NCI-H1436 (cell line): Measurements from ENCODE around the gene FUT8.
"Not testable (repeated sequence)": the region's sequence is repeated elsewhere in the genome, so short reads cannot be mapped to it uniquely, and the experiment has no call there.

Experiments
- DNase-seq: peaks from one replicate; lab custom pipeline; 2025; lab: John Stamatoyannopoulos, UW

FUT8 gene

DNA sequence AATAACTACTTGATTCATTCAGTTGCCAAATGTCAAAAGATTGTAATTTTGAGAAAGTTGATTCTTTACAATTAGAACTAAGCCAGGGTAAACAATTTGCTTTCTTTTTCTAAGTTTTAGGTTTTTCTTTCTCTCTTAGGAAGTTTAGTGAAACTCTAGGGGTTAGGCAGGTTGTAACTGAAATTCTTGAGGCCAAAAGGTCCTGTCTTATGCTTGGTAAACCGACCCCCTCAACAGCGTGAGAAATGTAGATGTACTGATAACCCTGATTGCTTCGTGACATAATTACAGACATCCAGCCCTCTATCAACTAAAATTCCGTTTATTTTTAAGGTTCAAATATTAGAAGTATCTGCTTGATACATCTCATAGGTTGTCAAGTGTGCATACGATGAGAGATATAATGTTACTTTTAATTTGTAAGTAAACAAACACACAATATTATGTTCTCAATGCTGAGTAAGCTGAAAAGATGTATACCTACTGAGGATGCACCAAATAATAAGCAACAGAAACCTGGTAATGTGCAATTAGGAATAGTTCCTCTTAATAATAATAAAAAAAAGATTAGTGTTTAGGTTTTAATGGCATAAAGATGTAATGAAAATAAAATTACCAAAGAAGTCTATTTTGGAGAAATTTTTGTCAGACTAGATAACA is 7.2 kb downstream of the FUT8 start:
- no peak for DNase-seq

DNA sequence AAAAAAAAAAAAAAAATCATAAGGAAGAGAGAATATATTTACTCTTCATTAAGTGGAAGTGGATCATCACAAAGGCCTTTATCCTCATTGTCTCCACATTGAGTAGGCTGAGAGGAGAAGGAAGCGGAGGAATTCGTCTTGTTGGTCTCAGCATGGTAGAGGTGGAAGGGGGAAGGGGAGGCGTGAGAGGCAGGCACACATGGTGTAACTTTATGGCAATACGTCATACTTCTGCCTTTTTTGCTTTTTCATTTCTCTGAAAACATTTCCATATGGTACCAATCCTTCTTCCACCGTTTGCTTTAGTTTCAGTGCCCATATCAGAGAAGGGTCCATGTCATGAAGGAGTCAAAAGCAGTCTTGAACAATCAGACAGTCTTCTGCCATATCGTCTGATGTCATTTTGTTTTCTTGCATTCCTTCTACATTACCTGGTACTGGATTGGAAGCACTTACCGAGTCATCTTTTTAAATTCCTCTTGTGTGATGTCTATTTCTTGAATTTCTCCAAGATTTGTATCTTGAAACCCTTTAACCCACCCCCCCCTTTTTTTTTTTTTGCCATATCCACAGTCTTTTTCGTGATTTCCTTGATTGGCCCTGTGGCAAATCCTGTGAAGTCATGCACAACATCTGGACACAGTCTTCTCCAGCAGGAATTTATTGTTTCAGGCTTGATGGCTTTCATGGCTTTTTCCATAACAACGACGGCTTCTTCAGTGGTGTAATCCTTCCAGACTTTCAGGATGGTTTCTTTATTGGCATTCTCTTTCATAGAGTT is 8.9 kb downstream of the FUT8 start:
- no peak for DNase-seq

DNA sequence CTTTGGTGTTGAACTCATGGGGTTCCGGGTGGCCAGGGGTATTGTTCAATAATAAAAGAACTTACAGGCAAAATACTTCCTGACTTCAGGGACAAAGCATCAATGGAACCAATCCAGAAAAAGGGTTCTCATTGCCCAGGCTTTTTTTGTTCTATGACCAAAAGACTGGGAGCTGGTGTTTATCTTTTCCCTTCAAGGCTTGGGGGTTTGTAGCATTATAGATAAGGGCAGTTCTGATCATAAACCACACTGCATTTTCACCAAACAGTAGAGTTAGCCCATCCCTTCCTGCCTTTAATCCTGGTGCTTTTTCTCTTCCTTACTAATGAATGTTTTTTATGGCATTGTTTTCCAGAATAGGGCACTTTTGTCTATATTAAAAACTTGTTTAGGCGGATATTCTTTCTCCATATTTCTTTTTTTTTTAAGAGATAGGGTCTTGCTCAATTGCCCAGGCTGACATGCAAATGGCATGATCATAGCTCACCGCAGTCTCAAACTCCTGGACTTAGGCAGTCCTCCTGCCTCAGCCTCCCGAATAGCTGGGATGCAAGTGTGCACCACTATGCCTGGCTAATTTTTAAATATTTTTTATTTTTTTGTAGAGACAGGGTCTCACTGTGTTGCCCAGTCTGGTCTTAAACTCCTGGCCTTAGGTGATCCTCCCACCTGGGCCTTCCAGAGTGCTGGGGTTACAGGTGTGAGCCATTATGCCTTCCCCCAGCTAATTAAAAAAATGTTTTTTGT is 9.7 kb downstream of the FUT8 start:
- no peak for DNase-seq

DNA sequence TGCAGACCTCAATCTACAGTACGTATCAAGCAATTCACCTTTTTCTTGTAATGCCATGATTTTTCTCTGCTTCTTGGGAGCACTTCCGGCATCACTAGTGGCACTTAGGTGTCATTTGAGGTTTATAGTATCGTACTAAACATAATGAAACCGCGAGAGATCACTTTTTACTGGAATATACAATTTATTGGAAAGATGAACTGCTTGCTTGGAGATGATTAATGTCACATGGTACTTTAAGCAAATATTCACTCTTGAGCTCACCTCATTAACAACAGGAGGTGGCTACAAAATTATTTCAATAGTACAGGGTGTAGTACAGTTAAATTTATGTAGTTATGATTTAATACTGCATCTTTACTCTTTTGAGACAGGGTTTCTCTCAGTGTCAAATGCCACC is 11.5 kb downstream of the FUT8 start:
- DNase-seq = peak; percentile 26

DNA sequence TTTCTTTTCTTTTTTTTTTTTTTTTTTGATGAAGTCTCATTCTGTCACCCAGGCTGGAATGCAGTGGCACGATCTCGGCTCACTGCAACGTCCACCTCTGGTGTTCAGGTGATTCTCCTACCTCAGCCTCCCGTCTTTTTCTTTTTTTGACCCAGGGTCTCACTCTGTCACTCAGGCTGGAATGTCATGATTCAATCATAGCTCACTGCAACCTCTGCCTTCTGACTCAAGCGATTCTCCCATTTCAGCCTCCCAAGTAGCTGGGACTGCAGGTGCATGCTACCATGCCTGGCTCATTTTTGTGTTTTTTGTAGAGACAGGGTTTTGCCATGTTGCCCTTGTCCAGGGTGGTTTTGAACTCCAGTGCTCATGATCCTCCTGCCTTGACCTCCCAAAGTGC is 12.0 kb downstream of the FUT8 start:
- DNase-seq = no peak

DNA sequence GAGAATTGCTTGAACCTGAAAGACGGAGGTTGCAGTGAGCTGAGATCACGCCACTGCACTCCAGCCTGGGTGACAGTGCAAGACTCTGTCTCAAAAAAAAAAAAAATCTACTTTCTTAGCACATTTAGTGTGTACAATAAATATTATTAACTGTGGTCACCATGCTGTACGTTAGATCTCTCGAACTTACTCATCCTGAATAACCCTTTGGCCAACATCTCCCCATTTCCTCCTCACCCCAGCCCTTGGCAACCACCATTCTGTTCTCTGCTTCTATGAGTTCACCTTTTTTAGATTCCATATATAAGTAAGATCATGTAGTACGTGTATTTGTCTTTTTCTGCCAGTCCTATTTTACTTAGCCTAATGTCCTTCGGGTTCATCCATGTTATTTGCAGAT is 13.4 kb downstream of the FUT8 start:
- no peak for DNase-seq

DNA sequence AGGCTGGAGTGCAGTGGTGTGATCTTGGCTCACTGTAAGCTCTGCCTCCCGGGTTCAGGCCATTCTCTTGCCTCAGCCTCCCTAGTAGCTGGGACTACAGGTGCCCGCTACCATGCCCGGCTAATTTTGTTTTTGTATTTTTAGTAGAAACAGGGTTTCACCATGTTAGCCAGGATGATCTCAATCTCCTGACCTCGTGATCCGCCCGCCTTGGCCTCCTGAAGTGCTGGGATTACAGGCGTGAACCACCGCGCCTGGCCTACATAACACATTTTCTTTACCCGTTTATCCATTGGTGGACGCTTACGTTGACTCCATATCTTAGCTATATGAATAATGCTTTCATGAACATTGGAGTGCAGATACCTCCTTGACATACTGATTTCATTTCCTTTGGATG is 14.4 kb downstream of the FUT8 start:
- not testable (repeated sequence) for DNase-seq

DNA sequence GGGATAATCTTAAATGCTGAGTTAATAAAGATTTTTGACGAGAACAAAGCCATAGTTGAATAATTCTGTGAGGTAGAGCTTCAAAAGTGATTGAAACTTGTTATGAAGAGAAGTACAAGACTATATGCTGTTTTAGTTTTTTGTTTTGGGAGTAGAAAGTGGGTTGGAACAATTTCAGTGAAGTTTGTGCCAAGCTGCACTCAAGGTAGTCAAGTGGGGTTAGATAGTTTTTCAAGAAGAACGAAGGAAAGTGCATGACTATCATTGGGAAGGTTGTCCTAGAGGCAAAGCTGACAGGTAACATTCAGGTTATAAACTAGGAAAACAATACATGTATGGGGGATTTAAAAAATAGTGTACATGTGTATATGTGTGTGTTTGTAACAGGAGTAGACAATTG is 16.2 kb downstream of the FUT8 start:
- DNase-seq = no peak

DNA sequence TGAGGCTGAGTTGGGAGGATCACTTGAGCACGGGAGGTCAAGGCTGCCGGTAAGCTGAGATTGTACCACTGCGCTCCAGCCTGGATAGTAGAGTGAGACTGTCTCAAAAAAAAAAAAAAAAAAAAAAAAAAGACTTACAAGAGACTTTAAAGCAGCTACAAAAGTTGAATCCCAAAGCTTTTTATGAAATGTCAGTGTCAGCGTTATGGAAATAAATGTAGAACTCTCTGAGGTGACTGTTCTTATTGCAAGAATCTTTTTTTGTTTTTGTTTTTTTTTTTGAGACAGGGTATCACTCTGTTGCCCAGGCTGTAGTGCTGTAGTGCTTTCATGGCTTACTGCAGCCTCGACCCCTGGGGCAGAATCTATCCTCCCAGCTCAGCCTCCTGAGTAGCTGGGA is 17.2 kb downstream of the FUT8 start:
- DNase-seq = no peak

DNA sequence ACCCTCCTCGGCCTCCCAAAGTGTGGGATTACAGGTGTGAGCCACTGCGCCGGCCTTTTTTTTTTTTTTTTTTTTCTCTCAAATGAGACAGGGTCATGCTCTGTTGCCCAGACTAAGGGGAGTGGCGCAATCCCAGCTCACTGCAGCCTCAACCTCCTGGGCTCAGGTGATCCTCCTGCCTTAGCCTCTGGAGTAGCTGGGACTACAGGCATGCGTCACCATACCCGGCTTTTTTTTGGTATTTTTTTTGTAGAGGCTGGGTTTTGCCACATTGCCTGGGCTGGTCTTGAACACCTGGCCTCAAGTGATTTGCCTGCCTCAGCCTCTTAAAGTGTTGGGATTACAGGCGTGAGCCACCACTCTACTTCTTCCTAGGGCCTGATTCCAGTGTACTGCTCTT is 18.7 kb downstream of the FUT8 start:
- no peak for DNase-seq

DNA sequence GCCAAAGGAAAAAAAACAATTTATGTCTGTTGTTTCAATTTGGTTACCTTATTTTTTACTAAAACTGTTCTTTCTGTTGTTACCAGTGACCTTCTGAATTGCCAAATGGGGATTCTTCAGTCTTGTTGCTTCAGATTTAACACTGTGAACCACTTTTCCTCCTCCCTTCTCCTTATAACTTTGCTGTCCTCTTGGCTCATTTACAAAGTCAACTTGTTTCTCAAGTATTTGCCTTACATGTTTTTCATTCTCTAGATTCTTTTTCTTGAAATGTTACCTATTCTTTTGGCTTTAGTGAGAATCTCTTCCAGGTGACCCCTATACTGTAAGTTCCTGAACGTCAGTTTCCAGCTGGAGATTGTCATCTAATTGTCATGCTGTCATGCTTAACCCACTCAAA is 19.4 kb downstream of the FUT8 start:
- DNase-seq = no peak

DNA sequence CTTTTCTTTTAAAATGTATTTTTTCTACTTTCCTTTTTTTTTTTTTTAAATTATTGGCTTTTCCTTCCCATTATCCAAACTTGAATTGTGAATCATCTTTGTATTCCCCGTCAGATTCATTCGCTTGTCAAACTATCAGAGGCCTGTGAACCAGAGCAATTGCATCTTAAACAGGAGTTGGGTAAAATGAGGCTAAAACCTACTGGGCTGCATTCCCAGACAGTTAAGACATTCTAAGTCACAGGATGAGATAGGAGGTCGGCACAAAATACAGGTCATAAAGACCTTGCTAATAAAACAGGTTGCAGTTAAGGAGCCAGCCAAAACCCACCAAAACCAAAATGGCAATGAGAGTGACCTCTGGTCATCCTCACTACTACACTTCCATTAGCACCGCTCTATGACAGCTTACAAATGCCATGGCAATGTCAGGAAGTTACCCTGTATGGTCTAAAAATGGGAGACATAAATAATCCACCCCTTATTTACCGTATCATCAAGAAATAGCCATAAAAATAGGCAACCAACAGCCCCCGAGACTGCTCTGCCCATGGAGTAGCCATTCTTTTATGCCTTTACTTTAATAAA is 19.9 kb downstream of the FUT8 start:
- DNase-seq = no peak

DNA sequence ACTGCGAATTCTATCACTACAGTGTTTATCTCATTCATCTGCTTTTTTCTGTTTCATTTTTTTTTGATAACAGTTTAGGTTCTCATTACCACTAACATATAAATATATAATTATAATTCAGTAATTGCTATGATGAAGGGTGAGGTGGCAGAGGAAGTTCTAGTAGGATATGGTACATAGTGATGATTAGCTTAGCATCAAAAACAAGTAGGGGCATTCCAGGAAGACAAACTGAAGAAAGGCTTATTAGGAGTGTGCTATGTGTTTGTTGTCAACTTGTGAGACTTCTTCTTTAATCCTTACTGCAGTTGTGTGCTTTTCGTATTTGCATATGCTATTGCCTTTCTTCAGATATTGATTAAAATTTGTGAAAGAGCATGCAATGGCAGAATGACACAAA is 20.6 kb downstream of the FUT8 start:
- DNase-seq = no peak

DNA sequence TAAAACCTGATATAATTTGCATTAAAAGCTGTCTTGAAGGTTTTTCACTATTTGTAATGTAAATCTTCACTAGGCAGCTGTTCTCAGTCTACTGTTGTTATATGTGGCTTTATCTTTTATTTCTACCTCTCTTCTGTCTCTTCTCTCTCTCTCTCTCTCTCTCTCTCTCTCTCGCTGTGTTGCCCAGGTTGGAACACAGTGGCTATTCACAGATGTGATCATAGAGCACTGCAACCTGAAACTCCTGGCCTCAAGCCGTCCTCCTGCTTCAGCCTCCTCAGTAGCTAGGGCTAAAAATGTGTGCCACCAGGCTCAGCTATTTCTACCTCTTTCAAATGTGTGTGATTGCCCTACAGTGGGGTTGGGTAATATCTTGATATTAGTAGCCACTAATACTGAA is 21.1 kb downstream of the FUT8 start:
- no peak for DNase-seq

DNA sequence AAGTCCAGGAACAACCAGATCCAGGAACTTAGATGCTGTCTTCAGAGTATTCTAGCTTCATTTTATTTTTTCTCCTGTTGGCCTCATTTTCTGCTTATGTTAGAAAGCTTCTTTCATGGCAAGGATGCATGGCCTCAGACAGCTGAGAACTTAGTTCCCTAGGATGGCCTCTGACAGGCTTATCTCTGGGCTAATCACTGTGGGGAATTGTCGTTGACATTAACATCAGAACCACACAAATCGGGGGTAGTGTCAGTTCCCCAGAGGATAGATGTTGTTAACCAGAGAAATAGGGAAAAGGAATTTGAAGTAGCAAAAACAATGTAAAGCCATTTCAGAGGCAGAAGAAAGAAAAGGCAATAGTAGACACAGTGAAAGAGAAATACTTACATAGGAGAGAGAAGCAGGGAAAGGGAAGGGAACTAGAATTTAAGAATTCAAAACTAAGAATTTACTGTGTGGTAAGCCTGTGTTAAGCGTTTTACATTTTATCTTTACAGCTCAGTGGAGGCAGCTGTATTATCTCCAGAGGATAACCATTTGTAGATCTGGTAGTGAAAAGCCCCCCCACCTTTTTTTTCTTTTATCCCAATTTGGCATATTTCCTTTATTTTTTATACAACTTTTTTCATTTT is 21.8 kb downstream of the FUT8 start:
- no peak for DNase-seq

DNA sequence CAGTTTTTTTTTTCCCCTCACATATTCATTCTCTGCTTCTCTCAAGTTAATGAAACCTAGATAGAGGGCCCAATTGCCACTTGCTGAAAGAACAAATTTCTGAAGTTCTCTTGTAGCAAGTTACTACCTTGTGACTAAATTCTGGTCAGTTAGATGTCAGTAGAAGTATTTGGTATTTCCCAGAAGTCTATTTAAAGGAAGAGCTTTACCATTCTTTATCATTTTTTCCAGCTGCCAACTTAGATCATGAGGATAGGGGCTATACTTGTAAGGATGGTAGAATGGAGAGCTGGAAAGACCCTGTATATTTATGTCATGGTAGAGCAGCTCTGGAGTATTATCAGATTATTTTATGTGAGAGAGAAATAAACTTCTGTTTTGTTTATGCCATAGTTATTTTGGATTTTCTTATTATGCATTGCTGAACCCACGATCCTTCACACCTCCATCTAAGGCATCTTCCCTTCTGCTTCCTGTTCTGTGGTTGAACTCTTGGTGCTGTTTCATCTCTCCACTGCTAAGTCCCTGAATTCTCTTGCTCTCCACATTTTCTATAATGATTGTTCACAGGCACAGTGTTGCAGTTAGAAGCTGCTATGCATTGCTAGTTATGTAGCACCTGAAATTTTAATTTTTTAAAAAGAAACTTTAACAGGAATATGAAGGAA is 25.9 kb downstream of the FUT8 start:
- DNase-seq = no peak

DNA sequence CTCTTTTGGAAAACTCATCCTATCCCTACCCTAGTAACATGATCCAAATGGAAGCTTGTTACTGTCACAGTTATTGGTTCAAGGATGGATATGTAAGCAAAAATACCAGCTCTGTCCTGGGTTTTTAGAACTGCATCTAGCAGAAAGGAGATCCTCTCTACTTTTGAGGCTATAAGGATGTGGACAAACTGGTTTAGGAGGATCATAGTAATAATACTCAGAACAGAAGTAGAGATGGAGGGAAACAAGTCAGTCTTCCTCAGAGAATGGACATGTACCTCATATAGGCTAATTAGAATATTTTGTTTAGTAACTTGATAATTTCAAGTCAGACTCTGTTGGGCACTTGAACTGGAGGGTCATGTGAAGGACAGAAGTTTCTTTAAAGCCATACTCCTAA is 26.6 kb downstream of the FUT8 start:
- no peak for DNase-seq

DNA sequence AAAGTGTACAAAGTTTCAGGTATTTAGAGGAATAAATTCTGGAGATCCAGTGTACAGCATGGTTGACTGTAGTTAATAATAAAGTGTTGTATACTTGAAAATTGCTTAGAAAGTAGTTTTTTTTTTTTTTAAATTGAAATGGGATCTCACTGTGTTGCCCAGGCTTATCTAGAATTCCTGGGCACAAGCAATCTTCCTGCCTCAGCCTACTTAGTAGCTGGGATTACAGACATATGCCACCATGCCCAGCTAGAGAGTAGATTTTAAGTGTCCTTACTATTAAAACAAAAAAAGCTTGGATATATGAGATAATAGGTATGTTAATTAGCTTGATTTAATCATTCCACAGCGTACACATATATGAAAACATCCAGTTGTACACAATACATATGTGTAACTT is 27.7 kb downstream of the FUT8 start:
- DNase-seq = no peak

DNA sequence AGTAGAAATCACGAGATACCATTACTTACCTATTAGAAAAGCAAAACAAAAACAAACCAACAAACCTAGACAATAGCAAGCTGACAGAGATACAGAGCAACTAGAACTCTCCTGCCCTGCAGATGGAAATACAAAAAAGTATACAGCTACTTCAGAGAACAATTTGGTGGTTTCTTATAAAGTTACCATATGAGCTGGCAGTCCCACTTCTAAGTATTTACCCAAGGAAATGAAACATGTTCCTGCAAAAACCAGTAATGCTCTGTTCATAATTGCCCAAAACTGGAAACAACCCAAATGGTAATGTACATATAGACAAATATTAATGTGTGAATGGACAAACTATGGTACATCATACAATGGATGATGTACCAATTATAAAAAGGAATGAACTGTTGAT is 31.7 kb downstream of the FUT8 start:
- no peak for DNase-seq

DNA sequence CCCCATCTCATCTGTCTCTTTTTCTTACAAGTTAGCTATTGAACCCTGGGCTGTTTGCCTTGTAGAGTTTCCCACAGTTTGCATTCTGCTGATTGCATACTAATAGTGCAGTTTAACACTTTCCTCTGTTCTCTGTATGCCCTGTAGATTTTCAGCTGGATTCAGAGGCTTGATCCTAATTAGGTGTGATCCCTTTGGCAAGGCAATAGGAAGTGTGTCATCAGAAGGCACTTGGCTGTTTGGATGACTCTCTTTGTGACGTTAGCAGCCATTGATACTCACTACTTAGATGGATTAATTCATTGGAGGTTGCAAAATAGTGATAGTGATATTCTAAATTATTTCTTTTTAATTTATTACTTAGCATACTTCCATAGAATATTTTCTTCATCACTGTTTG is 33.6 kb downstream of the FUT8 start:
- DNase-seq = no peak

DNA sequence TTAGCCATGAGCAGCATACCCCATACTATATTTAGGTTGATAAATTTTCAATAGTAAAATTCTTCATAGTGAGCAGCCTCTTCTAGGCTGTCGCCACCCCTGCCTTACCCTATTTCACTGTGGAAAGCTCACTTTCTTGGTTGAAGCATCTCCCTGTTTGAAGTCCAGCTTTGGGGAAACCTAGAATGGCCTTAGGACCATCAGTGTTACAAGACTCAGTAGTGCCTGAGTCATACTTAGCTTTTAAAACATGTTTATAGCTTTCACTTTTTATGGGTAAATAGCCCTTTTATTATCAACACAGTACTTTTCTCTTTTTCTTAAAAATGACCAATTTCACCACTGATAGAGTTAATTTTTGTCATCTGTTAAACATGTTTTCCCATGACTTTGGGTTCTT is 37.1 kb downstream of the FUT8 start:
- no peak for DNase-seq
